ENCODE results near the gene MEIS2.

The MEIS2 gene

DNA sequence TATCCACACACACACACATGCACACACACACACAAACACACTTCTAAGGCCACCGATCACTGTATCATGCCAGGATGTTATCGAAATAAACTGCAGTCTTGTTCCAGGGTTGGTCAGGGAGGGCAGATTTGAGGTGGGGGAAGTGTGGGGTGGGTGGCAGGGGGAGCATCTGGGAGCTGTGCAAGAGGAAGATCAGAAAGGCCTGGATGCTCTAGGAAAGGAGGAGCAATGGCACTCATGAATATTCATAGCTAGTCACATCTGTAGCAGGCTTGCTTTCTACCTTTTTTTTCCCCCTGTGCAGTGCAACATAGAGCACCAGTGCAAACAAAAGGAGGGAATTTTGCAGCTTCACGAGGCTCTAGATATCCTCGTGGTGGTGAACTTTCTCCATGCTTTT is 84.9 kb downstream of the MEIS2 start:
- POLR2A ChIA-PET, result interaction anchor here (0.7 kb wide), 1 partner anchor 54 kb away, joined by 3 read pairs; no protein-coding TSS in a partner anchor
- CTCF ChIA-PET, result interaction anchor here (0.5 kb wide), 1 partner anchor 761 kb away, joined by 3 read pairs; no protein-coding TSS in a partner anchor
- peak; percentile 8 for DNase-seq (ENCODE audit: extremely low spot score)
- TF ChIP-seq BHLHE40 (IDR thresholded peaks at IDR 0.05; ENCODE audit: borderline replicate concordance) (no peak), ELF4 (IDR thresholded peaks at IDR 0.05) (no peak), NFRKB (IDR thresholded peaks at IDR 0.05) (no peak), ARNT (IDR thresholded peaks at IDR 0.05) (no peak), FOXK2 (IDR thresholded peaks at IDR 0.05) (no peak), SP1 (IDR thresholded peaks at IDR 0.05) (no peak), CTBP1 (IDR thresholded peaks at IDR 0.05; ENCODE audit: borderline replicate concordance) (no peak), LEF1 (IDR thresholded peaks at IDR 0.05; ENCODE audit: borderline replicate concordance) (no peak), HDGF (IDR thresholded peaks at IDR 0.05; ENCODE audit: borderline replicate concordance) (no peak), ZNF384 (IDR thresholded peaks at IDR 0.05) (no peak), PKNOX1 (IDR thresholded peaks at IDR 0.05) (no peak)

- TF ChIP-seq PKNOX1 (IDR thresholded peaks at IDR 0.05), result peak; percentile 77
- TF ChIP-seq NFRKB (IDR thresholded peaks at IDR 0.05), result no peak
- ChIA-PET CTCF (no interaction called here), POLR2A (interaction anchor here (0.7 kb wide), 1 partner anchor 54 kb away, joined by 3 read pairs; no protein-coding TSS in a partner anchor)
- DNase-seq (ENCODE audit: extremely low spot score), result no peak
Measured at GRCh38 chr15:37015035-37015434, 85.3 kb downstream of the MEIS2 start.

DNA sequence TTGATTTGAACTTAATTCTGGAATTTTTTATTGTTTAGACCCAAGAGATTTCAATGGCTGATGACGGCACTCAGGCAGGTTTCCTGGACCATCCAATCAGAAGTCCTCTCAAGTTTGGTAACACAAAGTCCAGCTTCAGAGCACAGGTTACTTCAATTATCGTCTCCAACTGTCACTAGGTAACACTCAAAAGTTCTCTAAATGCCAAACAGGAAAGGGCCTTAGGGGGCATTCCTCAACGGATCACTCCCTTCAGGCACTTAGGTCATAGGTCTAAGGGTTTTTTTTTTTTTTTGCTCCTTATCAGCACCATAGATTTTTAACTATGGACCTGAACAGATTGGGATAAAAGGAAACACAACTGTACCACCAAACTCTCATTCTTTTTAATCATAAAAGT is 85.8 kb downstream of the MEIS2 start:
- DNase-seq (ENCODE audit: extremely low spot score), result no peak
- ChIA-PET POLR2A (interaction anchor here (0.7 kb wide), 1 partner anchor 55 kb away, joined by 3 read pairs; no protein-coding TSS in a partner anchor), CTCF (no interaction called here)
- TF ChIP-seq PKNOX1 (IDR thresholded peaks at IDR 0.05) (no peak), SP1 (IDR thresholded peaks at IDR 0.05) (no peak), FOXM1 (IDR thresholded peaks at IDR 0.05; ENCODE audit: borderline replicate concordance) (no peak), ARNT (IDR thresholded peaks at IDR 0.05) (no peak), BHLHE40 (IDR thresholded peaks at IDR 0.05; ENCODE audit: borderline replicate concordance) (no peak), HDGF (IDR thresholded peaks at IDR 0.05; ENCODE audit: borderline replicate concordance) (no peak), L3MBTL2 (conservative IDR thresholded peaks at IDR 0.05) (no peak), NFRKB (IDR thresholded peaks at IDR 0.05) (no peak), SUZ12 (IDR thresholded peaks at IDR 0.05) (no peak), ELF4 (IDR thresholded peaks at IDR 0.05) (no peak), ZNF384 (IDR thresholded peaks at IDR 0.05) (no peak), TARDBP (IDR thresholded peaks at IDR 0.05) (no peak), LEF1 (IDR thresholded peaks at IDR 0.05; ENCODE audit: borderline replicate concordance) (no peak), CTBP1 (IDR thresholded peaks at IDR 0.05; ENCODE audit: borderline replicate concordance) (no peak), FOXK2 (IDR thresholded peaks at IDR 0.05) (no peak), FOXA1 (IDR thresholded peaks at IDR 0.05) (no peak)

DNA sequence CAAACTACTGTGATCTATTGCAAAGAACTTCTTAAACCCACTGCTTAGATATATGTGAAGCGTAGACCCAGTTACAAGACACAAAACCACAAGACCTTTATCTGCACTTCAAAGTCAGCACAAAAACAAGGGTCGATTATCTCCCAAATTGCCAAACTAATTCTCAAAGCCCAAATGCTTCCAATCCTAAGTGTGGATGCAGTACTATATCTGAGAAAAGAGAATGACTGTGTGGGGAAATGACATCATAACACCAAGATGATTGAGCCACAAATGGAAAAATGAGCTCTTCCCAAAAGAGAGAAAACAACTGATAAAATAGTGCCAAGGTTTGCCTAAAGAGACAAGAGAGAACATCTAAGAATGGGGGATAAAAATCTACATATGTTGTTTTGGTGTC is 86.2 kb downstream of the MEIS2 start:
- ChIA-PET POLR2A (no interaction called here), CTCF (interaction anchor here (0.6 kb wide), 2 partner anchors 66 to 849 kb away, joined by 3 to 4 read pairs; no protein-coding TSS in a partner anchor)
- TF ChIP-seq ZNF384 (IDR thresholded peaks at IDR 0.05) (no peak), FOXA1 (IDR thresholded peaks at IDR 0.05) (no peak), BHLHE40 (IDR thresholded peaks at IDR 0.05; ENCODE audit: borderline replicate concordance) (no peak), SUZ12 (IDR thresholded peaks at IDR 0.05) (no peak), FOXM1 (IDR thresholded peaks at IDR 0.05; ENCODE audit: borderline replicate concordance) (no peak), L3MBTL2 (conservative IDR thresholded peaks at IDR 0.05) (no peak), PKNOX1 (IDR thresholded peaks at IDR 0.05) (no peak), SP1 (IDR thresholded peaks at IDR 0.05) (no peak), NFRKB (IDR thresholded peaks at IDR 0.05) (no peak)
- DNase-seq (ENCODE audit: extremely low spot score), result no peak

GRCh38 chr15:37010595-37010994 is 89.8 kb downstream of the MEIS2 start:
- DNase-seq (ENCODE audit: extremely low spot score), result no peak
- TF ChIP-seq CTBP1 (IDR thresholded peaks at IDR 0.05; ENCODE audit: borderline replicate concordance) (no peak), FOXA1 (IDR thresholded peaks at IDR 0.05) (no peak)
- CTCF ChIA-PET, result interaction anchor here (1.4 kb wide), 1 partner anchor 10 kb away, joined by 3 read pairs; no protein-coding TSS in a partner anchor
- POLR2A ChIA-PET, result no interaction called here

GRCh38 chr15:37009288-37009687 is 91.1 kb downstream of the MEIS2 start:
- ChIA-PET CTCF (no interaction called here), POLR2A (no interaction called here)
- TF ChIP-seq LEF1 (IDR thresholded peaks at IDR 0.05; ENCODE audit: borderline replicate concordance) (no peak), HDGF (IDR thresholded peaks at IDR 0.05; ENCODE audit: borderline replicate concordance) (no peak), ZNF384 (IDR thresholded peaks at IDR 0.05) (no peak)
- DNase-seq (ENCODE audit: extremely low spot score), result no peak

- no peak for TF ChIP-seq LEF1 (IDR thresholded peaks at IDR 0.05; ENCODE audit: borderline replicate concordance)
- no peak for TF ChIP-seq ARNT (IDR thresholded peaks at IDR 0.05)
- no peak for TF ChIP-seq HDGF (IDR thresholded peaks at IDR 0.05; ENCODE audit: borderline replicate concordance)
- TF ChIP-seq FOXK2 (IDR thresholded peaks at IDR 0.05), result no peak
- TF ChIP-seq NFRKB (IDR thresholded peaks at IDR 0.05), result no peak
- TF ChIP-seq CTBP1 (IDR thresholded peaks at IDR 0.05; ENCODE audit: borderline replicate concordance), result no peak
- no peak for TF ChIP-seq SUZ12 (IDR thresholded peaks at IDR 0.05)
- TF ChIP-seq FOXM1 (IDR thresholded peaks at IDR 0.05; ENCODE audit: borderline replicate concordance), result no peak
- TF ChIP-seq L3MBTL2 (conservative IDR thresholded peaks at IDR 0.05), result no peak
- TF ChIP-seq ZNF384 (IDR thresholded peaks at IDR 0.05), result no peak
- TF ChIP-seq FOXA1 (IDR thresholded peaks at IDR 0.05), result no peak
- TF ChIP-seq BHLHE40 (IDR thresholded peaks at IDR 0.05; ENCODE audit: borderline replicate concordance), result no peak
- TF ChIP-seq ELF4 (IDR thresholded peaks at IDR 0.05), result no peak
- no peak for TF ChIP-seq SP1 (IDR thresholded peaks at IDR 0.05)
- TF ChIP-seq PKNOX1 (IDR thresholded peaks at IDR 0.05), result no peak
- no peak for TF ChIP-seq TARDBP (IDR thresholded peaks at IDR 0.05)
- ChIA-PET POLR2A (no interaction called here), CTCF (no interaction called here)
- no peak for DNase-seq (ENCODE audit: extremely low spot score)
Measured at GRCh38 chr15:37008205-37008604, 92.1 kb downstream of the MEIS2 start.

Measured in HEK293T (cell line).